Activated CD4-positive, alpha-beta T cell treated with anti-CD3 and anti-CD28 coated beads, Interleukin-2, amount 50 U/mL, for 16 hours (primary cell): Measurements from ENCODE around the gene PLA2G4D.

Experiments
- DNase-seq: peaks from one replicate; pipeline ENCODE4 v3.0.0-alpha.2; 2020

The PLA2G4D gene

DNA sequence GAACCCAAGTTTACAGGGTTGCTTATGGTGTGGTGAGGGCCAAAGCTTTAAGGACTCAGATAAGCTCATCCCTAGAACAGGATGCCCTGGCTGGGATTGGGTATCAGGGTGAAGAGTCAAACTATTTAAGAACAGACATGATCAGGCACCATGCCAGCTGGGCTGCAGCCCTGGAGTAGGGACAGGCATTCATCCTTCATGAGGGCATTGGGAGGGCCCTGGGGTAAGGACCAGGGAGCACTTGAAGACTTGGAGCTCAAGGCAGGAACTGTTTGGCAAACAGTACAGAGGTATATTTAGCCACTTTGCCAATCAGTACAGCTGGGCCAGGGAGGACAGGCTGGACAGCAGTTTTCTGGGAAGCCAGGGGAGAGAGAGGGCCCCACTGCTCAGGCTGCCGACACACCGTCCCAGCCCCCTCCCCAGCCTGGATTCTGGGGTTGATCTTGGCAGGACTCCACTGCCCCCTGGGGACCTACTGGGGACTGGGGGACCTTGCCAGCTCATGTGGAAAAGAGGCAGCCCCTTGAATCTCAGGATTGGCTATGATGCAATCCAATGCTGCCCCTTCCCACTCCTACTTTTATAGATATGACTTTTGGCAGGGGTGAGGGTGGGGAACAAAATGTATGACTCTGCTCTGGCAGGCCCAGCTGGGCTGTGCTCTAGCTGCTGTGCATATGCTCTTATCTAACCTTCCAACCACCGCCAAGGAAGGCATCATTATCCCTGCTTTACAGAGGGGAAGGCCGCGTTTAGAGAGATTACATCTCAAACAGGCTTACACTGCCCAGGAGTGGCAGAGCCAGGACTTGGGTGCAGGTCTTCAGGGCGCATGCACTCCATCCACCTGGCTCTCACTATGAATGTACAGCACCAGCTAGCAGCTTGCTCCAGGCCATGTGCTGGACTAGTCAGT is 75.8 kb downstream of the PLA2G4D start:
- DNase-seq = no peak
